Calu3 (cell line): Measurements from ENCODE around the gene SLC36A1. TPM values are rescaled to one million over a fixed set of nuclear protein-coding genes. Genes with fewer than 3 reads are reported as not detected.

ENCODE experiments used
- BruUV-seq: library from RNA; stranded (reverse); fragments of 400-500 nt; replicated peaks from 2 replicates; lab custom pipeline; 2021; lab: Mats Ljungman, UMichigan
- CTCF ChIA-PET: fragments of 300-600 bp; sonication (Branson Sonifier 250); formaldehyde crosslinking; loops from one replicate; lab custom pipeline; 2022; ENCODE audit warnings: antibody characterized with exemption; lab: Charles Lee
- DNase-seq: peaks from one replicate; pipeline ENCODE4 v3.0.0; 2022
- H3K27ac Mint-ChIP-seq: one replicate; pipeline ENCODE4 v1.8.0; 2022; ENCODE audit warnings: mixed read lengths; ENCODE audit not compliant: unreplicated experiment
- H3K27me3 Mint-ChIP-seq: one replicate; pipeline ENCODE4 v1.8.0; 2022; ENCODE audit warnings: mixed read lengths; ENCODE audit not compliant: unreplicated experiment
- H3K36me3 Mint-ChIP-seq: one replicate; pipeline ENCODE4 v1.8.0; 2022; ENCODE audit warnings: mild to moderate bottlenecking, moderate library complexity, mixed read lengths; ENCODE audit not compliant: insufficient read depth, unreplicated experiment
- H3K4me1 Mint-ChIP-seq: one replicate; pipeline ENCODE4 v1.8.0; 2022; ENCODE audit warnings: mild to moderate bottlenecking, low read depth, mixed read lengths; ENCODE audit not compliant: unreplicated experiment
- H3K4me3 Mint-ChIP-seq: one replicate; pipeline ENCODE4 v1.8.0; 2022; ENCODE audit warnings: mild to moderate bottlenecking, low read depth, moderate library complexity, mixed read lengths; ENCODE audit not compliant: unreplicated experiment
- H3K9me3 Mint-ChIP-seq: one replicate; pipeline ENCODE4 v1.8.0; 2022; ENCODE audit warnings: low read depth, mixed read lengths; ENCODE audit not compliant: unreplicated experiment
- CTCF ChIP-seq: fragments of 200-600 bp; IDR thresholded peaks from one replicate; pipeline ENCODE4 v1.8.0; 2022; ENCODE audit warnings: antibody characterized with exemption; ENCODE audit not compliant: unreplicated experiment
- intact Hi-C: fragments of 100-400 bp; cut with micrococcal nuclease; formaldehyde crosslinking; loops from one replicate; pipeline ENCODE4 v1.10.0; 2022; ENCODE audit not compliant: unreplicated experiment
- total RNA-seq: library from RNA; stranded (reverse); gene quantifications from 2 replicates; pipeline ENCODE4 v1.2.3, GENCODE V29; 2022

SLC36A1 gene
- total RNA-seq, 1 experiment from 2014 or later = 11.4 TPM

GRCh38 chr5:151483647-151484046, 36.2 kb downstream of the SLC36A1 start:
- no peak for DNase-seq
- H3K27ac Mint-ChIP-seq = no peak overlapping the region
- H3K9me3 Mint-ChIP-seq = no peaks in the 10 kb centered on the region
- intact Hi-C loops = no loop called here
- no peak for TF ChIP-seq CTCF
- H3K4me3 Mint-ChIP-seq = no peak overlapping the region
- H3K27me3 Mint-ChIP-seq = no peaks in the 10 kb centered on the region
- H3K4me1 Mint-ChIP-seq = no peaks in the 10 kb centered on the region
- H3K36me3 Mint-ChIP-seq = no peaks in the 10 kb centered on the region
- CTCF ChIA-PET = no interaction called here
- BruUV-seq = no TSS peak

GRCh38 chr5:151487544-151487943, 40.1 kb downstream of the SLC36A1 start:
- TF ChIP-seq CTCF = no peak
- no peak overlapping the region for H3K4me3 Mint-ChIP-seq
- no TSS peak for BruUV-seq

GRCh38 chr5:151490627-151491026, 43.2 kb downstream of the SLC36A1 start:
- Mint-ChIP-seq H3K27me3 (no peaks in the 10 kb centered on the region), H3K4me1 (no peaks in the 10 kb centered on the region), H3K27ac (no peak overlapping the region), H3K9me3 (no peaks in the 10 kb centered on the region), H3K4me3 (no peak overlapping the region), H3K36me3 (no peaks in the 10 kb centered on the region)
- BruUV-seq = no TSS peak
- CTCF ChIA-PET = no interaction called here
- intact Hi-C loops = no loop called here
- TF ChIP-seq CTCF = no peak
- no peak for DNase-seq

More at GRCh38 chr5:151487544-151487943, 40.1 kb downstream of the SLC36A1 start:
- no peak overlapping the region for H3K27ac Mint-ChIP-seq
- H3K4me1 Mint-ChIP-seq = no peaks in the 10 kb centered on the region
- intact Hi-C loops = no loop called here
- H3K36me3 Mint-ChIP-seq = no peaks in the 10 kb centered on the region
- H3K9me3 Mint-ChIP-seq = no peaks in the 10 kb centered on the region
- CTCF ChIA-PET = no interaction called here
- DNase-seq = no peak
- no peaks in the 10 kb centered on the region for H3K27me3 Mint-ChIP-seq

DNA sequence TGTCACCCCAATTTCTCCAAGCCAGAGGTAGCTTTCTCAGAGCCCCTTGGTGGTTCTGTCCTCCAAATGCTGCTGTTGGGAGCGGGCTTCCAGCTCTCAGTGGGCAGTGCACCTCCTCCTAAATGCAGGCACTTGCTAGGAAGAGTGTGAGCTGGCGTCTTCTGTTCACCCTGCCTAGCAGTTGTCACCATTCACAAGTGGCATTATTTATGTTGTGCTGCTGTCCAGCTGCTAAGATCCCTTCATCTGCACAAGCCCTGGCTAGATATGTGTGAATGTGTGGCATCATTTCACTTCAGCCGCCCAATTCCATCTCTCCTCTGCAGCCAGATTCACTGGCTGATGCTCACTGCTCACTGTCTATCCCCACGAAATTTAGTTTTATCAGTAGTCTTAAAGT, 43.7 kb downstream of the SLC36A1 start:
- Mint-ChIP-seq H3K9me3 (no peaks in the 10 kb centered on the region), H3K4me1 (no peaks in the 10 kb centered on the region), H3K27ac (no peak overlapping the region), H3K36me3 (no peaks in the 10 kb centered on the region), H3K27me3 (no peaks in the 10 kb centered on the region), H3K4me3 (no peak overlapping the region)
- BruUV-seq = no TSS peak
- intact Hi-C loops = no loop called here
- no peak for TF ChIP-seq CTCF
- CTCF ChIA-PET = no interaction called here
- no peak for DNase-seq
